HG02798 (cell line): ENCODE results near the gene TLE5.

ENCODE experiments used
- ATAC-seq: cut with Tn5 transposase; IDR thresholded peaks from one replicate; pipeline ENCODE4 v1.9.1; 2021; ENCODE audit warnings: mild to moderate bottlenecking; ENCODE audit not compliant: unreplicated experiment, poor library complexity

Gene TLE5, protein sequence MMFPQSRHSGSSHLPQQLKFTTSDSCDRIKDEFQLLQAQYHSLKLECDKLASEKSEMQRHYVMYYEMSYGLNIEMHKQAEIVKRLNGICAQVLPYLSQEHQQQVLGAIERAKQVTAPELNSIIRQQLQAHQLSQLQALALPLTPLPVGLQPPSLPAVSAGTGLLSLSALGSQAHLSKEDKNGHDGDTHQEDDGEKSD

DNA sequence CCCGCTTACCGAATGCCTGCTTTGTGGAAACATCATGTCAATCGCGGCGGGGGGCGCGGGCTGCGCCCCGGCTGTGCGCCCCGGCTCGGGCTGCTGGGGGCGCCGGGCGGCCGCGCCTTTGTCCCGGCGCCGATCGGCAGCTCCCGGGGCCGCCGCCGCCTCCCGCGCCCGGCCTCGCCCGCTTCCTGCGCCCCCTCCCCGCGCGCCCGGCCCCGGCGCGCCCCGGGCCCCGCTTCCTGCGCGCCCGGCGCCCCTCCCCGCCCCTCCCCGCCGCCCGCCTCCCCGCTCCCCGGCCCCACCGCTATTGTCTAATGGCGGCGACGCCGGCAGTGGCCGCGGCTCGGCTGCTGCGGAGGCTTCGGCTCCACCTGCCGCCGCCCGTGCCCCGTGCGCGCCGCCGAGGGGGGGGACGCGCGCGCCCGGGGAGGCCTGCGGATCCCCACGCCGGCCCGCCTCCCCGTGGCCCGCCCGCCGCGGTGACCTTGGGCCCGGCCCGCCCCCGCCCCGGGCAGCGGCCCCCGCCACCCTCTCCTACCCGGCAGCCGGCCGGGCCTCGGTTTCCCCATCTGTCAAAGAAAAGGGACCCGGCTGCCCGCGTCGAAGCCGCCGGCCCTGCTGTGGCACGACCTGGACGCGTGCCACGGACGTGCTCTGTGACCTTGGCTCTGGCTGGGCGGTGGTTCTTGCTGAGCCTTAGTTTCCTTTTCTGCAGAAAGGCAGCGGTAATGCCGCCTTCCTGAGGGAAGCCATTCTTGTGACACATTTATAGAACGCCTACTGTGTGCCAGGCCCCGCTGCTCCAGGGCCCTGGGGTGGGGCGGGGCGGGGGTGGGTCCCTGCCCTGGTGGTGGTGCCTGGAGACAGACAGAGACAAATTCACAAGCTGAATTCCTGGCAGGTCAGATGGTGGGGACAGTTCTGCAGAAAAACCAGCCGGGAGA is at the start of gene TLE5:
TSS of gene TLE5 (minus strand) at position 331 of the 941 bp plus-strand sequence. CDS start at position 36, 295 bp downstream.
- ATAC-seq: peak; percentile 45

DNA sequence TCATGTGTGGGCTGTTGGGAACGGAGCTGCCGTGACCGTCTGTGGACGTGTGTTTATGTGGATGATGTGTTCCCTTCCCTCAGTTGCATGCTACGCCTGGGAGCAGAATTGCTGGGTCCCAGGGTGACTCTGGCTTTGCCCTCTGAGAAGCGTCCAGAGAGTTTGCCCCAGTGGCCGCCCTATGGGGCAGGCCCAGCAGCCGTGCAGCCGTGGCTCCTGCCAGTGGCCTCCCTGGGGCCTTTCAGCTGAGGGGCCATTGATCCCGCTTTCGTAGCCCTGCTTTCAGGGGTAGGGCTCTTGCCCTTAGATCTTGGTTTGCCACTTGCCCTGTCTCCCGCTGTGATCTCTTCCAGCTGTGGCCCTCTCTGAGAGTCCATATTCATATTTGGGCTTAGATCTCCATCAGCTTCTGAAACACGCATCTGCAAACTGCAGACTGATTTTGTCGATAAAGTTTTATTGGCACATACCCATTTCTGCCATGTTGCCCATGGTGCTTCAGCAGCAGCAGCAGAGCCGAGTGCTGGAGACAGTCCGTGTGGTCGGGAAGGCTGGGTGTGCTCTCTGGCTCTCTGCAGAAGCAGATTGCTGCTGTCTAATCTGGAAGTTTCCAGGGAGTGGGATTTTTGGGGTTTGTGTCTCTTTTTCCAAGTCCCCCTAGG is 49.4 kb upstream of the TLE5 start:
- ATAC-seq: no peak

- no peak for ATAC-seq
Measured at GRCh38 chr19:3110126-3110825, 48.0 kb upstream of the TLE5 start.

DNA sequence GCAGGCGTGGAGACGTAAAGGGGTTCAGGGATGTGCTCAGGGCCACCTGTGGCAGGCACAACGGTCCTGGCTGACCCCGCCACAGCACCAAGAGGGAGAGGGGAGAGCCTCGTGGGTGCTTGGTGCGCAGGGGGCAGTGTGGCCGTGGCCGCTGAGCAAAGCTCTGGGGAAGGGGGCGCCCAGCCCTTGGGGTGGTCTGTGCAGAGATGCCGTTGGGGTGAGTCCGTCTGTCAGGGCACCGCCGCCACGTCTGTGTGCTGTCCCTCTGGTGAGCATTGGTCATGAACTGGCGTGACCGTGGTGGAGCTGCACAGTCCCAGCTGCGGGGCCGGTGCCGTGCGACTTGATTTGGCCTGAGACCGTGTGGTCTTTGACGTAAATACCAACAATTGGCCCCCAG is 47.2 kb upstream of the TLE5 start:
- ATAC-seq: no peak

DNA sequence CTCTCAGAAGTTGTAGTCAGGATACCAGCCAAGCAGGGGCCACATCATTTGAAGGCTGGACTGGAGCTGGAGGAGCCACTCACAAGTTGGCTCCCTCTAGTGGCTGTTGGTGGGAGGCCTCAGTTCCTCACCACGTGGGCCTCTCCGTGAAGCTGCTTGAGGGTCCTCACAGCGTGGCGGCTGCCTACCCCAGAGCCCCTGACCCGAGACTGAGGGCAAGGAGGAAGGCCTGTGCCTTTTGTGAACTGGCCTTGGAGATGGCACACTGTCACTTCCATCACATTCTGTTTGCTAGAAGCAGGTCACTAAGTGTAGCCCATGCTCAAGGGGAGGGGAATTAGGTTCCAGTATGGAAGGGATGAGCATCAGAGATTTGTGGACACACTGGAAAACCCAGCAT is 46.5 kb upstream of the TLE5 start:
- ATAC-seq: peak; percentile 46

- ATAC-seq: no peak
Measured at GRCh38 chr19:3107658-3108057, 45.4 kb upstream of the TLE5 start.

DNA sequence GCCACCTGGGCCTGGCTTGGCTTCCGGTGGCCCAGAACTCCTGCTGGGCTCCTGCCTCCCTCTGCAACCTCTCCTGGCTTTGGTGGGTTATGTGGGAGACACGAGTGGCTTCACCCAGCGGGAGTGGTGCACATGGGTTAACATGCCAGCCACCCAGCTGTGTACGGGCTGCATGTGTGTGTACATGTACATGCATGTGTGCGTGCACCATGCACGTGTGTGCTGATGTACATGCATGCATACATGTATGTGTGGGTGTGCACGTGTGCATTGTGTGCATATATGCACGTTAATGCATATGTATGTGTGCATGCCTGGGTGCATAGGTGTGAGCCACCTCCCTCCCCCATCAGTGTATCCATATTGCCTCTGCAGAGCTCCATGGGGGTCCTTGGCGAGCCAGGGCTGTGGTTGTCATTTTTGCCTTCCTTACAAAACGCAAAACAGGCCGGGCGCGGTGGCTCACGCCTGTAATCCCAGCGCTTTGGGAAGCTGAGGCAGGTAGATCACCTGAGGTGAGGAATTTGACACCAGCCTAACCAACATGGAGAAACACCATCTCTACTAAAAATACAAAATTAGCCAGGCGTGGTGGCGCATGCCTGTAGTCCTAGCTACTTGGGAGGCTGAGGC is 44.3 kb upstream of the TLE5 start:
- no peak for ATAC-seq

GRCh38 chr19:3105641-3106508 is 43.6 kb upstream of the TLE5 start:
- ATAC-seq: no peak

DNA sequence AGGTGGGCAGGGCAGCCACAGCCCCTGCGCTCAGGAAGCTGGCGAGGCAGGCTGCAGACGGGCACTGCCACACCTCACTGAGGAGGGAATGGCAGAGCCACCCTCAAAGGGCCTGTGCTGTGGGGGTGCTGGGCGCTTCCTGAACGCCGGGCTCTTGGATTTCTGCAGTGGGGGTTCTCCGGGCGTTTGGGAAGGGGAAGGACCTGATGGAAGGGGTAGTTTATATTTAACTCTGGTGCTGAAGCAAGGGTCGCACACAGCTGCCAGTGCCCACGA is 42.4 kb upstream of the TLE5 start:
- no peak for ATAC-seq

DNA sequence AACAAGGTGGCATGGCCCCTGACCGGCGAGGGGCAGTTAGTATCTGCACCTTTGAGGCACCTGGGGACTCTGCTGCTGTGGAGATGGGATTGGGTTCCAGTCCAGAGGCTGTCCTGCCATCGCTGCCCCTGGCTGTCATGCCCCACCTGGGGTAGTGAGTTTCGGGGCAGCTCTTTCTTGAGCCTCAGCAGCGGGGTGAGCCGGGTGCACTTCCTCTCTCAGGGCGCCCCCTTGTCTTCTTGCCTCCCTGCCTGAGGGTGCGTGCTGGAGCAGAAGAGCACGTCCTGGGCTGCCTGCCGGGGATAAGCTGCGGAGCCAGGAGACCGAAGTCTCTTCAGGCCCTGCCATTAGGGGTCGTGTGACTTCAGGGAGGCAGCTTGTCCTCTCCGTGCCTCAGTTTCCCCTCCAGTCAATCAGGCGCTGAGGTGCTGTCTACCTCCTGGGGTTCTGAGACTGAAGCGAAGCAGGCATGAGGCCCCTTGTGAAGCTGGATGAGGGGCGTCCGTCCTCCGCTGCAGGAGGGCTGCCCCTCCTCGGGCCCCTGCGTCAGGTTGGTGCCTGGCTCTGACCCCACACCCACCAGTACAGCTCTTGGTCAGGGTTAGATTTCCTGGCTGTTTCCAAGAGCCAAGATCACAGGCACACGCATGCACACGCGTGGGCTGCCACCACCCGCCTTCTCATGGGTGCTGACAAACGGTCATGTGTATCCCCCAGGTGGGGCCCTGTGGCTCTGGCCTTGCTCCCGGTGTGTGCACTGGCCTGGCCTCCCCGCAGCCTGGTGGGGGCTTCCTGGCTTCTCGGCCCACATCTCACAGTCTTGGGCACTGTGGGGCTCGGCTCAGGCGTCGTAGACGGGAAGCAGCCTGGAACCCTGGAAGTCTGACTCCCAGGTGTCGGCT is 40.2 kb upstream of the TLE5 start:
- no peak for ATAC-seq

DNA sequence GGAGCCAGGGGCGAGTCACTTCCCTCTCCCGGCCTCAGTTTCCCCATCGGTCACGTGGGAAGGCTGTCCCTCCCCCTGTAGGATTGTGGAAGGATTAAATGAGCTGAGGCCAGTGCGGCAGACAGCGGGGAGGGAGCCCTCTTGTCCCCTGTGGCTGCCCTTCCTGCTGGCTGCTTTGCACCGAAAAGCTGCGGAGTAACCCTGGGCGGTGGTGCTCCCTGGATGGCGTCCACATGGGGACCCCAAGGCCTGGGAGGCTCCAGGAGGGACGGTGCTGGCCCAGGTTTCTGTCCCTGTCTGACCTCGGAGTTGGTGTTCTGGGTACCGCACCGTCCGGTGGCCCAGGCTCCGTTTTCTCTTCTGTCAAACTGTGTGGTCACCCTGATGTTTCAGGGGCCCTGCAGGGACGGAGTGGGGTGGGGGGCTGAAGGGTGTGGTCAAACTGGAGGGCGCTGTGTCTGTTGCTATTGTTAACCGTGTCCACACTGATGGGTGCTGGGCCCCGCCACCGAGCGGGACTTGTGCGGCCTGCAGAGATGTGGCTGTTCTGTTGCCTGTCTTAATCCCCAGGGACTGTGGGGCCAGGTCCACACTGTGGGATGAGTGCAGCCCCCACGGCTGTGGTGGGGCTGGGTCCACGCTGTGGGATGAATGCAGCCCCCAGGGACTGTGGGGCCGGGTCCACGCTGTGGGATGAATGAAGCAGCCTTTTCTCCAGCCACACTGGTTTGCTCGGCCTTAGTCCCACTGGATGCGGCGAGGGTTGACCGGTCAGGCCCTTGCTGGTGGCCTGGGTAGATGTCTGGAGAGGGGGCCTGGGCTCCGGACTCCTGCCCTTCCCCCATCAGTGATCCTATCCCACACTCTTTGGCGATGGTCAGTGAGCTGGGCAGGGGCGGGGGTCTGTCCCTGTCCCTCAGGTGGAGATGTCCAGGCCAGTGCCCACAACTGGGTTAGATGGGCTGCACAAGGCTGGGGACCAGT is 38.7 kb upstream of the TLE5 start:
- ATAC-seq: no peak

DNA sequence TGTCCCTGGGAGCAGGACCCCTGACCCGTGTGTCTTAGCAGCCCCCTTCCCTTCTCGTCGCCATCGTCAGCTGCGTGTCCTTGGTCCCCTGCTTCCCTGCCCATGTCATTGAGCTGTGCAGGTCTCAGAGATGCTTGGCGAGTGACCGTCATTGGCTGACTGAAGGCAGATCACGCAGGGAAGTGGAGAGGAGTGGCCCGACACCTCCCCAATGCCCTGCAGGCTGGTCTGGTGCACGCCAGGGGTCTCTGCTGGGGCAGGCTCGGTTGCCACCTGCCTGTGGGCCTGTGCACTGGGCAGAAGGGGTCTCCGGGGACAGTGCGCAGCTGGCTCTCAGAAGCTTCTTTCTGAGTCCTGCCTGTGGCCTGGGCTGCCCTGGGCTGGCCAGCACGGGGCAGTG is 38.0 kb upstream of the TLE5 start:
- ATAC-seq: no peak

DNA sequence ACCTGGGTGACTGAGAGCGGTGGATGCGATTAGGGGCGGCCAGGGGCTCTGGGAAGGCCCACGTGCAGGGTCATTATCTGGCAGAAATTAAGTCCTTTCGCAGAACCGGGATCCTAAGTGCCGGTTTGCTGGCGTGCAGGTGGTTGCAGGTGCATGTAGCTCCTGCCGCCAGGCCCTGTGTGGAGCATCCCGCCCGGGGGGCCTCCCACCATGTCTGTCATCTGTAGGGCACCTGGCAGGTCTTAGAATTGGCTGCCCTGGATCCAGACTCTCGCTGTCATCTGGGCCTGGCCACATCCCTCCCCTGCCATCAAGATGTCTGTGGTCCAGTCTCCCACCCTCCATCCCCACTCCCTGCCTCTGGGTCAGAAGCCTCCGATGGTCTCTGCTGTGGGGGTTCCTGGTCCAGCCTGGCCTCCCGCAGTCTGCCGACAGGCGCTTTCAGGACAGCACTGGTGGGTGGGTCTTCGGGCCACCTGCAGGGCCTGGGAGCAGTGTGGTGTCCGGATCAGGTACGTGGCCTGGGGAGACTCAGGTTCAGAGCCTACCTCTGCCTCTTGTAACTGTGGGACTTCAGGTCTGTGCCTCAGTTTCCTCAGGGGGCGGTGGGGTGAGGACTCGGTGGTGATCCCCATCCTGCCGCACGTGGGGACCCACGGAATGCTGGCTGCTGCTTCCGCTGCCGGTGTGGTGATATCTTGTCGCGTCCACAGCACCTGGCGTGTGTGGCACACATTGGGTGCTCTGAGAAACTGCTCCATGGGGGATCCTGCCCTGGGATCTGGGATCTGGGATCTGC is 37.3 kb upstream of the TLE5 start:
- no peak for ATAC-seq

- no peak for ATAC-seq
Measured at GRCh38 chr19:3098515-3099346, 36.4 kb upstream of the TLE5 start.

DNA sequence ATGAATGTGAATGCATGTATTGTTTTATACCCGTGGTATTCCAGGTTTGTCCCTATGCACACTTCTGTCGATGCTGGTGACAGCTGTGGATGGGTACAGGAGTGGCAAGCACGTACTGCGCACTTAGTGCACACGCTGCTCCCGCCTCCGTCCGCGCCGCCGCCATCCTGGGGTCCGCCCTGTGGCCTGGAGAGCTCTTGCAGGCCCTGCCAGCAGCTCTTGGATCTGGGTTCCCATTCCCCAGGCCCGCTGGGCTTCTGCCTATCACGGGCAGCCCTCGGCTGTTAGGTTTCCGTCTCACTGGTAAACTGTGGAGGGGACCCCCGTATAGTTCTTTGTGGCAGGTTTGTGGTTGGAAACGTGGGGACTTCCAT is 35.8 kb upstream of the TLE5 start:
- ATAC-seq: no peak

DNA sequence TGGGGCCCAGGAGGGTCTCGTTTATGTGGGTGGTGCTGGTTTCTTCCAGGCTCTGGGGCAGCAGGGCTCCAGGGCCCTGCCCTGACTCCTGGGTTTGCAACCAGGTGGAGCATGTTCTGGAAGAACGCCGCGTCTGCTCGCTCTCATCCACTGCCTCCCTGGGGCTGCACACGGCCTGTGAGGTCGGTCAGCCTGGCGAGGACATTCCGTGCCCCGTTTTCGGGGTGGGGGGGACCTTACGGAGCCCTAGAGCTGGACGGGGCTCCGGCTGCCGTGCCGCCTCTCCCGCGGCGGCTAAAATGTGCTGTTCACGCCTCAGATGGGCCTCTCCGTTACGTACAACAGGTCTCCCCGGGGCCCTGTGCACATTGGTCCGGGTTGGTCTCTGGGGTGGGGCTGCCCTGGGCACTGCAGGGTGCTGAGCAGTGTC is 35.2 kb upstream of the TLE5 start:
- no peak for ATAC-seq
